ENCODE data around the gene PPP3CA. TPM values are rescaled to one million over a fixed set of nuclear protein-coding genes. Genes with fewer than 3 reads are reported as not detected.

PPP3CA gene
- total RNA-seq, 1 experiment from 2014 or later: 133 TPM

GRCh38 chr4:101141855-101142254 is 205.5 kb downstream of the PPP3CA start:
- POLR2A ChIA-PET: interaction anchor here (0.7 to 2.7 kb wide), 5 partner anchors 13 to 27 kb away, joined by 3 to 17 read pairs (median 8); no protein-coding TSS in a partner anchor
- CTCF ChIA-PET: interaction anchor here (0.6 kb wide), 1 partner anchor 589 kb away, joined by 3 read pairs; no protein-coding TSS in a partner anchor
- no peaks in the 10 kb centered on the region for H3K9me2 ChIP-seq (ENCODE audit: insufficient read depth)
- TF ChIP-seq ZBTB33 (IDR thresholded peaks at IDR 0.05; ENCODE audit: extremely low read depth, insufficient replicate concordance, low read length) (no peak), FOSL1 (IDR thresholded peaks at IDR 0.05; ENCODE audit: low read depth) (no peak), ATF3 (IDR thresholded peaks at IDR 0.05) (no peak), CBX3 (IDR thresholded peaks at IDR 0.05; ENCODE audit: low read depth) (0 out of 2 replicates have a peak, but pooled peaks have one; percentile 23), TCF7L2 (IDR thresholded peaks at IDR 0.05; ENCODE audit: borderline replicate concordance, extremely low read depth, insufficient read depth, insufficient read length) (no peak), JUND (IDR thresholded peaks at IDR 0.05) (no peak), ELF1 (IDR thresholded peaks at IDR 0.05; ENCODE audit: borderline replicate concordance, low read depth) (no peak), EGR1 (IDR thresholded peaks at IDR 0.05; ENCODE audit: low read depth) (0 out of 2 replicates have a peak, but pooled peaks have one; percentile 19), SIN3A (IDR thresholded peaks at IDR 0.05; ENCODE audit: low read depth) (no peak), YY1 (IDR thresholded peaks at IDR 0.05; ENCODE audit: extremely low read depth, insufficient replicate concordance, low read depth, low read length) (no peak), CTCF (IDR thresholded peaks at IDR 0.05 in 2 of 3, conservative IDR thresholded peaks at IDR 0.05 in 1 of 3; ENCODE audit: borderline replicate concordance in 1 of 3, insufficient read depth in 1 of 3, low read depth in 2 of 3, low read length in 2 of 3) (no peak)
- H3K27ac ChIP-seq (ENCODE audit: low read depth, low read length): peak overlapping the region; percentile 98
- no TSS peak for BruUV-seq (replicated peaks)
- H3K4me1 ChIP-seq (ENCODE audit: control insufficient read depth in 1 of 2, insufficient read depth in 2 of 2, low read length in 2 of 2): peaks cover 89 to 97% of the 10 kb centered on the region in 2 experiments
- no peaks in the 10 kb centered on the region for H3K27me3 ChIP-seq (ENCODE audit: insufficient read depth, low read length)
- H3K9me3 ChIP-seq (ENCODE audit: control insufficient read depth in 1 of 2, insufficient read depth in 1 of 2, low read depth in 1 of 2, low read length in 2 of 2): no peaks in the 10 kb centered on the region
- RAD21 ChIA-PET (ENCODE audit: low non-redundant PET in 1 of 2, low total read pairs in 2 of 2, uncharacterized antibody in 2 of 2, unreplicated experiment in 2 of 2): no interaction called here
- no peak for DNase-seq (ENCODE audit: low read depth, low spot score)
- H3K4me3 ChIP-seq (replicated peaks in 1 of 2; ENCODE audit: low read depth in 1 of 2, low read length in 2 of 2): no peak overlapping the region
- intact Hi-C loops (cut with micrococcal nuclease): no loop called here
- H3K4me2 ChIP-seq (ENCODE audit: low read length): peak overlapping the region; percentile 58
- H3K79me2 ChIP-seq (ENCODE audit: insufficient read depth, low read length): peaks cover 92% of the 10 kb centered on the region
- no peaks in the 10 kb centered on the region for H3K36me3 ChIP-seq (ENCODE audit: control insufficient read depth in 1 of 2, insufficient read depth in 2 of 2, low read length in 2 of 2)
- no peaks in the 10 kb centered on the region for H4K20me1 ChIP-seq (ENCODE audit: insufficient read depth)
- ATAC-seq: no peak
- H3K9ac ChIP-seq (ENCODE audit: low read length): peak overlapping the region; percentile 51
- no peak overlapping the region for H2AFZ ChIP-seq (ENCODE audit: low read depth, low read length, poor library complexity, severe bottlenecking)

All from HCT116 (cell line).